Activated T-helper 17 cell treated with anti-CD3 and anti-CD28 coated beads, Interleukin-2, amount 50 U/mL, for 72 hours (primary cell): ENCODE measurements around the gene SOX12. TPM values are rescaled to one million over a fixed set of nuclear protein-coding genes. Genes with fewer than 3 reads are reported as not detected.

ENCODE experiments used
- ATAC-seq: fragments of 150-1000 bp; cut with Tn5 transposase; replicated peaks from 2 replicates; pipeline ENCODE4 v1.10.0; 2021; ENCODE audit warnings: mild to moderate bottlenecking, moderate library complexity
- H3K27ac Mint-ChIP-seq: one replicate; pipeline ENCODE4 v1.8.0; 2022; ENCODE audit warnings: mixed read lengths
- H3K27me3 Mint-ChIP-seq: one replicate; pipeline ENCODE4 v1.8.0; 2022; ENCODE audit warnings: mixed read lengths
- H3K36me3 Mint-ChIP-seq: one replicate; pipeline ENCODE4 v1.8.0; 2022; ENCODE audit warnings: low read depth, mild to moderate bottlenecking, mixed read lengths
- H3K4me1 Mint-ChIP-seq: one replicate; pipeline ENCODE4 v1.8.0; 2022; ENCODE audit warnings: mixed read lengths
- H3K4me3 Mint-ChIP-seq: one replicate; pipeline ENCODE4 v1.8.0; 2022; ENCODE audit warnings: mild to moderate bottlenecking, mixed read lengths
- H3K9me3 Mint-ChIP-seq: one replicate; pipeline ENCODE4 v1.8.0; 2022; ENCODE audit warnings: mixed read lengths
- total RNA-seq, 2 donors: library from RNA; stranded (reverse); gene quantifications; one replicate each; pipeline ENCODE4 v1.2.3, GENCODE V29; 2022

The SOX12 gene
- total RNA-seq, 2 donors from 2014 or later: 4.0 to 6.5 TPM

GRCh38 chr20:356745-357144 lies 31.4 kb downstream of the SOX12 start:
- Mint-ChIP-seq H3K27me3 (no peaks in the 10 kb centered on the region), H3K27ac (no peak overlapping the region), H3K9me3 (no peaks in the 10 kb centered on the region), H3K36me3 (no peaks in the 10 kb centered on the region), H3K4me3 (no peak overlapping the region), H3K4me1 (no peaks in the 10 kb centered on the region)
- ATAC-seq: no peak

- no peaks in the 10 kb centered on the region for H3K36me3 Mint-ChIP-seq
- no peak for ATAC-seq
- no peak overlapping the region for H3K27ac Mint-ChIP-seq
- H3K9me3 Mint-ChIP-seq: no peaks in the 10 kb centered on the region
- H3K4me1 Mint-ChIP-seq: peaks cover 8% of the 10 kb centered on the region
- no peak overlapping the region for H3K4me3 Mint-ChIP-seq
- no peaks in the 10 kb centered on the region for H3K27me3 Mint-ChIP-seq
These were observed 33.7 kb downstream of the SOX12 start for GRCh38 chr20:358891-359555.

- Mint-ChIP-seq H3K4me3 (no peak overlapping the region), H3K27ac (no peak overlapping the region), H3K27me3 (no peaks in the 10 kb centered on the region), H3K9me3 (no peaks in the 10 kb centered on the region), H3K4me1 (peaks cover 29% of the 10 kb centered on the region), H3K36me3 (no peaks in the 10 kb centered on the region)
- ATAC-seq: no peak
These were observed 36.2 kb downstream of the SOX12 start for GRCh38 chr20:361561-361960.

GRCh38 chr20:362271-363254 lies 37.2 kb downstream of the SOX12 start:
- peak; percentile 71 for ATAC-seq
- Mint-ChIP-seq H3K36me3 (no peaks in the 10 kb centered on the region), H3K27ac (peak overlapping the region; percentile 36), H3K4me3 (no peak overlapping the region), H3K4me1 (peaks cover 30% of the 10 kb centered on the region), H3K9me3 (no peaks in the 10 kb centered on the region), H3K27me3 (no peaks in the 10 kb centered on the region)

GRCh38 chr20:363319-364078 lies 38.1 kb downstream of the SOX12 start:
- Mint-ChIP-seq H3K4me3 (no peak overlapping the region), H3K36me3 (no peaks in the 10 kb centered on the region), H3K27me3 (no peaks in the 10 kb centered on the region), H3K9me3 (no peaks in the 10 kb centered on the region), H3K4me1 (peaks cover 31% of the 10 kb centered on the region), H3K27ac (no peak overlapping the region)
- no peak for ATAC-seq

GRCh38 chr20:364905-365794 lies 39.8 kb downstream of the SOX12 start:
- peak overlapping the region; percentile 61 for H3K4me3 Mint-ChIP-seq

GRCh38 chr20:366041-366718 lies 40.8 kb downstream of the SOX12 start:
- H3K9me3 Mint-ChIP-seq: no peaks in the 10 kb centered on the region
- peaks cover 37% of the 10 kb centered on the region for H3K4me1 Mint-ChIP-seq
- peak; percentile 31 for ATAC-seq
- no peaks in the 10 kb centered on the region for H3K27me3 Mint-ChIP-seq
- H3K36me3 Mint-ChIP-seq: no peaks in the 10 kb centered on the region
- peak overlapping the region; percentile 61 for H3K4me3 Mint-ChIP-seq
- peak overlapping the region; percentile 76 for H3K27ac Mint-ChIP-seq

More at GRCh38 chr20:364905-365794, 39.8 kb downstream of the SOX12 start:
- peaks cover 37% of the 10 kb centered on the region for H3K4me1 Mint-ChIP-seq
- no peaks in the 10 kb centered on the region for H3K9me3 Mint-ChIP-seq
- peak overlapping the region; percentile 76 for H3K27ac Mint-ChIP-seq
- H3K27me3 Mint-ChIP-seq: no peaks in the 10 kb centered on the region
- H3K36me3 Mint-ChIP-seq: no peaks in the 10 kb centered on the region
- peak; percentile 55 for ATAC-seq

GRCh38 chr20:366719-367485 lies 41.5 kb downstream of the SOX12 start:
- Mint-ChIP-seq H3K4me1 (peaks cover 37% of the 10 kb centered on the region), H3K27me3 (no peaks in the 10 kb centered on the region), H3K36me3 (no peaks in the 10 kb centered on the region), H3K27ac (peak overlapping the region; percentile 76), H3K9me3 (no peaks in the 10 kb centered on the region), H3K4me3 (peak overlapping the region; percentile 61)
- no peak for ATAC-seq

GRCh38 chr20:367486-367887 lies 42.1 kb downstream of the SOX12 start:
- Mint-ChIP-seq H3K4me1 (peaks cover 34% of the 10 kb centered on the region), H3K36me3 (no peaks in the 10 kb centered on the region), H3K4me3 (no peak overlapping the region), H3K9me3 (no peaks in the 10 kb centered on the region), H3K27ac (no peak overlapping the region), H3K27me3 (no peaks in the 10 kb centered on the region)
- no peak for ATAC-seq

- Mint-ChIP-seq H3K9me3 (no peaks in the 10 kb centered on the region), H3K27me3 (no peaks in the 10 kb centered on the region), H3K36me3 (no peaks in the 10 kb centered on the region), H3K4me1 (peaks cover 39% of the 10 kb centered on the region), H3K4me3 (no peak overlapping the region), H3K27ac (no peak overlapping the region)
- no peak for ATAC-seq
These were observed 43.6 kb downstream of the SOX12 start for GRCh38 chr20:368915-369314.

GRCh38 chr20:370151-370600 lies 44.8 kb downstream of the SOX12 start:
- no peak for ATAC-seq
- H3K27ac Mint-ChIP-seq: no peak overlapping the region

GRCh38 chr20:370977-371754 lies 45.8 kb downstream of the SOX12 start:
- Mint-ChIP-seq H3K27me3 (no peaks in the 10 kb centered on the region), H3K9me3 (no peaks in the 10 kb centered on the region), H3K36me3 (no peaks in the 10 kb centered on the region)

More at GRCh38 chr20:370151-370600, 44.8 kb downstream of the SOX12 start:
- Mint-ChIP-seq H3K4me1 (peaks cover 27% of the 10 kb centered on the region), H3K9me3 (no peaks in the 10 kb centered on the region), H3K27me3 (no peaks in the 10 kb centered on the region), H3K4me3 (no peak overlapping the region), H3K36me3 (no peaks in the 10 kb centered on the region)

More at GRCh38 chr20:370977-371754, 45.8 kb downstream of the SOX12 start:
- no peak for ATAC-seq
- H3K4me3 Mint-ChIP-seq: no peak overlapping the region
- H3K27ac Mint-ChIP-seq: no peak overlapping the region
- peaks cover 20% of the 10 kb centered on the region for H3K4me1 Mint-ChIP-seq
